Measurements from ENCODE around the gene GM2A. TPM values are rescaled to one million over a fixed set of nuclear protein-coding genes. Genes with fewer than 3 reads are reported as not detected.

The GM2A gene
- total RNA-seq, 3 donors from 2014 or later (not counting 1 experiment from before 2014, with no cell fraction given), result 9.6 to 15.9 (median 15.6) TPM

- peak overlapping the region; percentile 19 to 44 for H3K27ac Mint-ChIP-seq
- H3K4me3 Mint-ChIP-seq, result peak overlapping the region; percentile 55
- no peaks in the 10 kb centered on the region for H3K9me3 ChIP-seq (ENCODE audit: control insufficient read depth, insufficient read depth, low read length)
- 73% methylated on average over 4 of the region's 5 CpGs for WGBS (ENCODE audit: insufficient coverage)
- no peaks in the 10 kb centered on the region for H3K36me3 Mint-ChIP-seq
- no peaks in the 10 kb centered on the region for H3K27me3 ChIP-seq (ENCODE audit: control insufficient read depth, insufficient read depth, low read length)
- peaks cover 25 to 30% of the 10 kb centered on the region in 2 donors for H3K4me1 Mint-ChIP-seq
- H3K4me3 ChIP-seq (ENCODE audit: low read length), result no peak overlapping the region
- H3K36me3 ChIP-seq (ENCODE audit: control insufficient read depth, insufficient read depth, low read length), result no peaks in the 10 kb centered on the region
- TF ChIP-seq CTCF (IDR thresholded peaks at IDR 0.05), result no peak
- DNase-seq (peak in 1 of 2 donors; percentile 66), ATAC-seq (no peak)
- no peak overlapping the region for H3K27ac ChIP-seq (ENCODE audit: low read length)
- H3K9me3 Mint-ChIP-seq, result no peaks in the 10 kb centered on the region
- H3K4me1 ChIP-seq (ENCODE audit: control insufficient read depth, insufficient read depth, low read length), result peaks cover 19% of the 10 kb centered on the region
- intact Hi-C loops (cut with micrococcal nuclease), result loop anchor here (5.0 to 10.0 kb wide), 2 partner anchors 39 to 524 kb away; partner anchors contain the start of gene G3BP1
- peaks cover 5 to 7% of the 10 kb centered on the region in 2 donors for H3K27me3 Mint-ChIP-seq (ENCODE audit: low read depth in 2 of 2)
These were observed 1.9 kb upstream of the GM2A start for GRCh38 chr5:151251001-151251551.

GRCh38 chr5:151251621-151252020 is 1.4 kb upstream of the GM2A start:
- Mint-ChIP-seq H3K27me3 (ENCODE audit: low read depth in 2 of 2) (peaks cover 5 to 7% of the 10 kb centered on the region in 2 donors), H3K9me3 (no peaks in the 10 kb centered on the region), H3K4me1 (peaks cover 25 to 30% of the 10 kb centered on the region in 2 donors), H3K27ac (peak overlapping the region; percentile 85 to 86), H3K4me3 (peak overlapping the region; percentile 92), H3K36me3 (no peaks in the 10 kb centered on the region)
- H3K9me3 ChIP-seq (ENCODE audit: control insufficient read depth, insufficient read depth, low read length), result no peaks in the 10 kb centered on the region
- H3K27ac ChIP-seq (ENCODE audit: low read length), result no peak overlapping the region
- DNase-seq (no peak), ATAC-seq (no peak)
- 91% methylated on average over 3 of the region's 4 CpGs for WGBS (ENCODE audit: insufficient coverage)
- H3K4me1 ChIP-seq (ENCODE audit: control insufficient read depth, insufficient read depth, low read length), result peaks cover 19% of the 10 kb centered on the region
- H3K27me3 ChIP-seq (ENCODE audit: control insufficient read depth, insufficient read depth, low read length), result no peaks in the 10 kb centered on the region
- intact Hi-C loops (cut with micrococcal nuclease), result loop anchor here (5.0 to 10.0 kb wide), 2 partner anchors 39 to 523 kb away; partner anchors contain the start of gene G3BP1
- no peak for TF ChIP-seq CTCF (IDR thresholded peaks at IDR 0.05)
- H3K36me3 ChIP-seq (ENCODE audit: control insufficient read depth, insufficient read depth, low read length), result no peaks in the 10 kb centered on the region
- H3K4me3 ChIP-seq (ENCODE audit: low read length), result no peak overlapping the region

DNA sequence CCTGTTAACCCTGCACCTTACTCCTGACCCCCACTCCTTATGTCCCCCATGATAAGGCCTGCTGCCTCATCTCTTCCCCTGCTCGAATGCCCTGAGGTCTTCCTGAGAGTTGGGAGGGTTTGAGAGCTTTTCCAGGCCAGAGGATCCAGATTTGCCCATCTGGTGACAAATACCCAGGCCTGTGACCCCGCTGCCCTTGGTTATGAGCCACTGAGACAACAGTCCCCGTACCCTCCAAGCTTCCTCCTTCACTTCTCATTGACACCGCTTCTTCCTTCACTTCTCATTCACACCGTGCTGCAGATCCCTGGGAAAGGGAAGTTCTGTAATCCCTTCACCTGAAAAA is 593 bp downstream of the GM2A start:
- H3K9me3 Mint-ChIP-seq, result no peaks in the 10 kb centered on the region
- no peaks in the 10 kb centered on the region for H3K36me3 Mint-ChIP-seq
- TF ChIP-seq CTCF (IDR thresholded peaks at IDR 0.05), result no peak
- H3K27ac Mint-ChIP-seq, result peak overlapping the region; percentile 85 to 86
- H3K27me3 Mint-ChIP-seq (ENCODE audit: low read depth in 2 of 2), result peaks cover 4 to 5% of the 10 kb centered on the region in 2 donors
- H3K4me1 ChIP-seq (ENCODE audit: control insufficient read depth, insufficient read depth, low read length), result peaks cover 34% of the 10 kb centered on the region
- H3K4me3 ChIP-seq (ENCODE audit: low read length), result peak overlapping the region; percentile 58
- ATAC-seq, result no peak
- DNase-seq, result no peak
- peak overlapping the region; percentile 92 for H3K4me3 Mint-ChIP-seq
- peak overlapping the region; percentile 48 for H3K27ac ChIP-seq (ENCODE audit: low read length)
- H3K27me3 ChIP-seq (ENCODE audit: control insufficient read depth, insufficient read depth, low read length), result no peaks in the 10 kb centered on the region
- whole genome bisulfite sequencing (ENCODE audit: insufficient coverage), result 40% methylated on average over 4 of the region's 5 CpGs
- H3K36me3 ChIP-seq (ENCODE audit: control insufficient read depth, insufficient read depth, low read length), result no peaks in the 10 kb centered on the region
- H3K4me1 Mint-ChIP-seq, result peaks cover 34 to 36% of the 10 kb centered on the region in 2 donors
- H3K9me3 ChIP-seq (ENCODE audit: control insufficient read depth, insufficient read depth, low read length), result no peaks in the 10 kb centered on the region
- intact Hi-C loops (cut with micrococcal nuclease), result loop anchor here (5.0 to 10.0 kb wide), 2 partner anchors 41 to 521 kb away; partner anchors contain the start of gene G3BP1
